Measurements from ENCODE around the gene EYS.

Gene EYS

DNA sequence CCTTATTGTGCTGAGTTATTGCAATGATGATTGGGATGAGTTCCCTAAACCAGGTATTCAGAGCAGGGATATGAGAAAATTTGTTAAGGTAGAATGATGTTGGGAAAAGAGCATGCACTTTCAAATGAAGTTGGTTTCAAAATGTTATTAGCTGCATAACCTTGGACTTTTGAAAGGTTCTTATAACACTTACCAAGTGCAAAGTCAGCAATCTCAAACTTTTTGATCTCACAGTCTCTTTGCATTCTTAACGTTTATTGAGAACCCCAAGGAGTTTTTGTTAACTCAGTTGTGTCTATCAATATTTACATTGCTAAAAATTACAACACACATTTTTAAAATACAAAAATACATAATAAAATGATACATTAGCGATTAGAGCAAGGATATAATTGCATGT lies 1269.0 kb downstream of the EYS start:
- TF ChIP-seq, protein P1, sequence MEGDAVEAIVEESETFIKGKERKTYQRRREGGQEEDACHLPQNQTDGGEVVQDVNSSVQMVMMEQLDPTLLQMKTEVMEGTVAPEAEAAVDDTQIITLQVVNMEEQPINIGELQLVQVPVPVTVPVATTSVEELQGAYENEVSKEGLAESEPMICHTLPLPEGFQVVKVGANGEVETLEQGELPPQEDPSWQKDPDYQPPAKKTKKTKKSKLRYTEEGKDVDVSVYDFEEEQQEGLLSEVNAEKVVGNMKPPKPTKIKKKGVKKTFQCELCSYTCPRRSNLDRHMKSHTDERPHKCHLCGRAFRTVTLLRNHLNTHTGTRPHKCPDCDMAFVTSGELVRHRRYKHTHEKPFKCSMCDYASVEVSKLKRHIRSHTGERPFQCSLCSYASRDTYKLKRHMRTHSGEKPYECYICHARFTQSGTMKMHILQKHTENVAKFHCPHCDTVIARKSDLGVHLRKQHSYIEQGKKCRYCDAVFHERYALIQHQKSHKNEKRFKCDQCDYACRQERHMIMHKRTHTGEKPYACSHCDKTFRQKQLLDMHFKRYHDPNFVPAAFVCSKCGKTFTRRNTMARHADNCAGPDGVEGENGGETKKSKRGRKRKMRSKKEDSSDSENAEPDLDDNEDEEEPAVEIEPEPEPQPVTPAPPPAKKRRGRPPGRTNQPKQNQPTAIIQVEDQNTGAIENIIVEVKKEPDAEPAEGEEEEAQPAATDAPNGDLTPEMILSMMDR (IDR thresholded peaks at IDR 0.05): no peak
- no peak overlapping the region for H3K9ac ChIP-seq
- H3K4me3 ChIP-seq (ENCODE audit: low read depth, low read length): no peak overlapping the region

DNA sequence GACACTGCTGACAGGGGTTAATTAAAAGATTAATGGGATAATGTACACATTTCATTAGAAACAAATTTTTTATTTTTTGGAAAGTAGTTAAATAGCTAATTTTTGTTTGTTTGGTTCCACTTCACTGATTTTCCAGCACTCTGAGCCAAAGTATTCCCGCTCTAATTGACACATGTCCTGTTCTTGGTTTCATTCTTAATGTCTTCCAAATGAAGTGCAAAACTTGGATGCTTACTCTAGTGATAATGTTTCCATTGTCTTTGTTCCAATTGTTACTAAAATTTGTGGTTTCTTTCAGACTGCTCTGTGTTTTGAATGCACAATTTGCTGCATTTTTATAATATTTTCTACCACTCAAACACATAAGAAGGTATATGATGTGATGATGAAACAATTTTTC lies 1277.1 kb downstream of the EYS start:
- H3K9me3 ChIP-seq (ENCODE audit: control insufficient read depth, low read length): no peaks in the 10 kb centered on the region
- TF ChIP-seq, protein P1 (IDR thresholded peaks at IDR 0.05): no peak
- H3K9ac ChIP-seq: no peak overlapping the region
- H3K27ac ChIP-seq: no peak overlapping the region
- H3K27me3 ChIP-seq (ENCODE audit: control insufficient read depth, insufficient read depth, low read length): no peaks in the 10 kb centered on the region
- no peaks in the 10 kb centered on the region for H3K36me3 ChIP-seq (ENCODE audit: control insufficient read depth, insufficient read depth, low read length)
- no peak overlapping the region for H3K4me2 ChIP-seq (ENCODE audit: low read length)
- no peaks in the 10 kb centered on the region for H3K4me1 ChIP-seq
- no peak overlapping the region for H3K4me3 ChIP-seq (ENCODE audit: low read depth, low read length)
- no peaks in the 10 kb centered on the region for H3K79me2 ChIP-seq
- H2AFZ ChIP-seq: no peak overlapping the region

More for the DNA sequence above, 1269.0 kb downstream of the EYS start:
- Histone ChIP-seq H3K4me1 (no peaks in the 10 kb centered on the region), H3K36me3 (ENCODE audit: control insufficient read depth, insufficient read depth, low read length) (no peaks in the 10 kb centered on the region), H2AFZ (no peak overlapping the region), H3K27ac (no peak overlapping the region), H3K79me2 (no peaks in the 10 kb centered on the region), H3K4me2 (ENCODE audit: low read length) (no peak overlapping the region), H3K27me3 (ENCODE audit: control insufficient read depth, insufficient read depth, low read length) (no peaks in the 10 kb centered on the region), H3K9me3 (ENCODE audit: control insufficient read depth, low read length) (no peaks in the 10 kb centered on the region)

DNA sequence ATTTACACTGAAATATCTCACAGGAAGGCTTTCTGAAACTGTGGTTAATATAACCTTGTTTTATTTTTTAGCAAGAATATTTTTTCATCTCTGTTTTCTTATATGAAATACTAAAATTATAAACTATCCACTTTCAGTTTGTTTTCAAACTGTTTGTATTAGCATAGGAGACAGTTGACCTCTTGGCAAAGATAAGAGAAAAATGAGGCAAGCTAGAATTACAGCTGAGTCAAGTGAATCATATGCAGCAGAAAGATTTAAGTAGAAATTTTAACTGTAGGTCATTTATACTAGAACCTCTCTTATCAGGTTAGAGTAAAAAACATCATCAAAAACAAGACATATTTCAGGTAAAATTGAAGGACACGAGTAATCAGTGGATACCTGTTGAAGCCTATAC lies 1278.8 kb downstream of the EYS start:
- H3K4me3 ChIP-seq (ENCODE audit: low read depth, low read length): no peak overlapping the region
- H3K79me2 ChIP-seq: no peaks in the 10 kb centered on the region
- no peaks in the 10 kb centered on the region for H3K4me1 ChIP-seq
- no peaks in the 10 kb centered on the region for H3K27me3 ChIP-seq (ENCODE audit: control insufficient read depth, insufficient read depth, low read length)
- H3K36me3 ChIP-seq (ENCODE audit: control insufficient read depth, insufficient read depth, low read length): no peaks in the 10 kb centered on the region
- no peak overlapping the region for H3K9ac ChIP-seq
- H3K27ac ChIP-seq: no peak overlapping the region
- no peak overlapping the region for H2AFZ ChIP-seq
- no peaks in the 10 kb centered on the region for H3K9me3 ChIP-seq (ENCODE audit: control insufficient read depth, low read length)
- TF ChIP-seq, protein P1 (IDR thresholded peaks at IDR 0.05): no peak
- no peak overlapping the region for H3K4me2 ChIP-seq (ENCODE audit: low read length)

DNA sequence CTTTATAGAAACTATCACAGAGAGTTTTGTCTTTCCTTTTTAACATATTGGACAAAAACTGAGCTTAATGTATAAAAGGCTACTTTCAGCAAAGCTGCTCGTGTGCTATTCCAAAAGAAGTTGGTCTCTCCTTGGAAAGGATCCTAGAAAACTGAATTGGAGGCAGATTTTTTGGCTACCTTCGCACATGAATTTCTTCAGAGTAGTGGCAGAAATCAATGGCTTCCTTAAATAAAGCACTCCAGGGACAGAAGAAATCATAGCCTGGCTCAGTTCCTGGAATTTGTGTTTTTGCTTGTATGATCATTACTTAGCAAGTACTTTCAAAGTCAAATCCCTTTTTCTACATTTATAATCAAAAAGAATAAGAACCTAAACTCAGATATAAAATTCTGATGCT lies 1291.1 kb downstream of the EYS start:
- Histone ChIP-seq H3K9ac (no peak overlapping the region), H3K36me3 (ENCODE audit: control insufficient read depth, insufficient read depth, low read length) (no peaks in the 10 kb centered on the region), H3K4me2 (ENCODE audit: low read length) (no peak overlapping the region), H3K79me2 (no peaks in the 10 kb centered on the region), H3K4me1 (no peaks in the 10 kb centered on the region), H3K27me3 (ENCODE audit: control insufficient read depth, insufficient read depth, low read length) (no peaks in the 10 kb centered on the region), H3K27ac (no peak overlapping the region), H3K4me3 (ENCODE audit: low read depth, low read length) (no peak overlapping the region), H3K9me3 (ENCODE audit: control insufficient read depth, low read length) (no peaks in the 10 kb centered on the region), H2AFZ (no peak overlapping the region)
- TF ChIP-seq, protein P1 (IDR thresholded peaks at IDR 0.05): no peak

DNA sequence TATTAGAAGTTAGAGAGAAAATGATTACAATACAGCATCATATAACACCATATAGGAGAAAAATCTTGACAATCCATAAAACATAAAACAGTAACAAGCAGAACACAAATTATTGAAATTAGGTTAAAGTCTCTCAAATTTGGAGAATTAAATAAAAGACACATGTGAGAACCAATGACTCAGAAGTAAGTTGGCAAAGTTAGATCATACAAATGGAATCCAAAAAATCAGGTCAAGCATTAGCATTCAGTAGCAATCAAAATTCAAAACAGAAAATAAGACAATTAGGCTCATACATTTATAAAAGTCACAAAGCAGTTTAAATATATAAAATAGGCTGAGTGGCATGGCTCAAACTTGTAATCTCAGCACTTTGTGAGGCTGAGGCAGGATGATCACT lies 1295.8 kb downstream of the EYS start:
- Histone ChIP-seq H2AFZ (no peak overlapping the region), H3K4me2 (ENCODE audit: low read length) (no peak overlapping the region), H3K27me3 (ENCODE audit: control insufficient read depth, insufficient read depth, low read length) (no peaks in the 10 kb centered on the region), H3K9me3 (ENCODE audit: control insufficient read depth, low read length) (no peaks in the 10 kb centered on the region), H3K79me2 (no peaks in the 10 kb centered on the region), H3K9ac (no peak overlapping the region), H3K4me1 (no peaks in the 10 kb centered on the region), H3K4me3 (ENCODE audit: low read depth, low read length) (no peak overlapping the region), H3K27ac (no peak overlapping the region), H3K36me3 (ENCODE audit: control insufficient read depth, insufficient read depth, low read length) (no peaks in the 10 kb centered on the region)
- TF ChIP-seq, protein P1 (IDR thresholded peaks at IDR 0.05): no peak

Data from parathyroid adenoma (tissue), 2 donors.